ENCODE results near the gene PTN. TPM values are rescaled to one million over a fixed set of nuclear protein-coding genes. Genes with fewer than 3 reads are reported as not detected.

The PTN gene
- total and polyA plus RNA-seq, 2 donors, result 19.3 to 20.6 TPM

- 90% methylated on average over 4 of the region's 4 CpGs for WGBS
- Histone ChIP-seq H3K4me3 (ENCODE audit: low read length in 2 of 2) (no peak overlapping the region), H3K27ac (ENCODE audit: low read depth in 1 of 2, low read length in 1 of 2) (no peak overlapping the region), H3K9me3 (ENCODE audit: control insufficient read depth in 2 of 2, insufficient read depth in 1 of 2, low read length in 1 of 2) (no peaks in the 10 kb centered on the region), H3K4me1 (ENCODE audit: control insufficient read depth in 2 of 2, insufficient read depth in 2 of 2, low read length in 2 of 2) (no peaks in the 10 kb centered on the region), H3K36me3 (ENCODE audit: control insufficient read depth in 2 of 2, insufficient read depth in 2 of 2, low read length in 1 of 2) (no peaks in the 10 kb centered on the region), H3K27me3 (ENCODE audit: control insufficient read depth in 2 of 2, insufficient read depth in 1 of 2, low read length in 1 of 2) (no peaks in the 10 kb centered on the region)
- no peak for DNase-seq (ENCODE audit: low read depth in 6 of 9, low spot score in 9 of 9)
Measured at GRCh38 chr7:137335814-137336213, 7.7 kb downstream of the PTN start.

- no peak overlapping the region for H3K4me3 ChIP-seq (ENCODE audit: low read length in 2 of 2)
- H3K27me3 ChIP-seq (ENCODE audit: control insufficient read depth in 2 of 2, insufficient read depth in 1 of 2, low read length in 1 of 2), result no peaks in the 10 kb centered on the region
- WGBS, result 84% methylated on average over 8 of the region's 8 CpGs
- H3K36me3 ChIP-seq (ENCODE audit: control insufficient read depth in 2 of 2, insufficient read depth in 2 of 2, low read length in 1 of 2), result no peaks in the 10 kb centered on the region
- no peak overlapping the region for H3K27ac ChIP-seq (ENCODE audit: low read depth in 1 of 2, low read length in 1 of 2)
- DNase-seq (ENCODE audit: low read depth in 6 of 9, low spot score in 9 of 9), result no peak
- no peaks in the 10 kb centered on the region for H3K9me3 ChIP-seq (ENCODE audit: control insufficient read depth in 2 of 2, insufficient read depth in 1 of 2, low read length in 1 of 2)
- H3K4me1 ChIP-seq (ENCODE audit: control insufficient read depth in 2 of 2, insufficient read depth in 2 of 2, low read length in 2 of 2), result no peaks in the 10 kb centered on the region
Measured at GRCh38 chr7:137331378-137331777, 12.2 kb downstream of the PTN start.

GRCh38 chr7:137329411-137329810, 14.1 kb downstream of the PTN start:
- DNase-seq (ENCODE audit: low read depth in 6 of 9, low spot score in 9 of 9), result no peak
- Histone ChIP-seq H3K27me3 (ENCODE audit: control insufficient read depth in 2 of 2, insufficient read depth in 1 of 2, low read length in 1 of 2) (no peaks in the 10 kb centered on the region), H3K4me3 (ENCODE audit: low read length in 2 of 2) (no peak overlapping the region), H3K36me3 (ENCODE audit: control insufficient read depth in 2 of 2, insufficient read depth in 2 of 2, low read length in 1 of 2) (no peaks in the 10 kb centered on the region), H3K4me1 (ENCODE audit: control insufficient read depth in 2 of 2, insufficient read depth in 2 of 2, low read length in 2 of 2) (no peaks in the 10 kb centered on the region), H3K9me3 (ENCODE audit: control insufficient read depth in 2 of 2, insufficient read depth in 1 of 2, low read length in 1 of 2) (no peaks in the 10 kb centered on the region), H3K27ac (ENCODE audit: low read depth in 1 of 2, low read length in 1 of 2) (no peak overlapping the region)
- WGBS, result 96% methylated on average over 1 of the region's 1 CpG

- DNase-seq (ENCODE audit: low read depth in 6 of 9, low spot score in 9 of 9), result no peak
- Histone ChIP-seq H3K36me3 (ENCODE audit: control insufficient read depth in 2 of 2, insufficient read depth in 2 of 2, low read length in 1 of 2) (no peaks in the 10 kb centered on the region), H3K4me1 (ENCODE audit: control insufficient read depth in 2 of 2, insufficient read depth in 2 of 2, low read length in 2 of 2) (no peaks in the 10 kb centered on the region), H3K27ac (ENCODE audit: low read depth in 1 of 2, low read length in 1 of 2) (no peak overlapping the region), H3K9me3 (ENCODE audit: control insufficient read depth in 2 of 2, insufficient read depth in 1 of 2, low read length in 1 of 2) (no peaks in the 10 kb centered on the region), H3K4me3 (ENCODE audit: low read length in 2 of 2) (no peak overlapping the region), H3K27me3 (ENCODE audit: control insufficient read depth in 2 of 2, insufficient read depth in 1 of 2, low read length in 1 of 2) (no peaks in the 10 kb centered on the region)
- WGBS, result 74% methylated on average over 5 of the region's 5 CpGs
Measured at GRCh38 chr7:137328373-137329120, 15.0 kb downstream of the PTN start.

GRCh38 chr7:137325927-137326326, 17.6 kb downstream of the PTN start:
- Histone ChIP-seq H3K27ac (ENCODE audit: low read depth in 1 of 2, low read length in 1 of 2) (no peak overlapping the region), H3K36me3 (ENCODE audit: control insufficient read depth in 2 of 2, insufficient read depth in 2 of 2, low read length in 1 of 2) (no peaks in the 10 kb centered on the region), H3K9me3 (ENCODE audit: control insufficient read depth in 2 of 2, insufficient read depth in 1 of 2, low read length in 1 of 2) (no peaks in the 10 kb centered on the region), H3K27me3 (ENCODE audit: control insufficient read depth in 2 of 2, insufficient read depth in 1 of 2, low read length in 1 of 2) (no peaks in the 10 kb centered on the region), H3K4me1 (ENCODE audit: control insufficient read depth in 2 of 2, insufficient read depth in 2 of 2, low read length in 2 of 2) (no peaks in the 10 kb centered on the region), H3K4me3 (ENCODE audit: low read length in 2 of 2) (no peak overlapping the region)
- WGBS, result 60% methylated on average over 2 of the region's 2 CpGs
- no peak for DNase-seq (ENCODE audit: low read depth in 6 of 9, low spot score in 9 of 9)

GRCh38 chr7:137324796-137325696, 18.5 kb downstream of the PTN start:
- no peaks in the 10 kb centered on the region for H3K4me1 ChIP-seq (ENCODE audit: control insufficient read depth in 2 of 2, insufficient read depth in 2 of 2, low read length in 2 of 2)
- no peak overlapping the region for H3K4me3 ChIP-seq (ENCODE audit: low read length in 2 of 2)
- no peaks in the 10 kb centered on the region for H3K36me3 ChIP-seq (ENCODE audit: control insufficient read depth in 2 of 2, insufficient read depth in 2 of 2, low read length in 1 of 2)

GRCh38 chr7:137316648-137317353, 26.7 kb downstream of the PTN start:
- Histone ChIP-seq H3K4me1 (ENCODE audit: control insufficient read depth in 2 of 2, insufficient read depth in 2 of 2, low read length in 2 of 2) (no peaks in the 10 kb centered on the region), H3K36me3 (ENCODE audit: control insufficient read depth in 2 of 2, insufficient read depth in 2 of 2, low read length in 1 of 2) (no peaks in the 10 kb centered on the region), H3K27ac (ENCODE audit: low read depth in 1 of 2, low read length in 1 of 2) (no peak overlapping the region), H3K27me3 (ENCODE audit: control insufficient read depth in 2 of 2, insufficient read depth in 1 of 2, low read length in 1 of 2) (no peaks in the 10 kb centered on the region), H3K9me3 (ENCODE audit: control insufficient read depth in 2 of 2, insufficient read depth in 1 of 2, low read length in 1 of 2) (no peaks in the 10 kb centered on the region), H3K4me3 (ENCODE audit: low read length in 2 of 2) (no peak overlapping the region)
- 87% methylated on average over 9 of the region's 9 CpGs for WGBS
- no peak for DNase-seq (ENCODE audit: low read depth in 6 of 9, low spot score in 9 of 9)

More at GRCh38 chr7:137324796-137325696, 18.5 kb downstream of the PTN start:
- H3K27ac ChIP-seq (ENCODE audit: low read depth in 1 of 2, low read length in 1 of 2), result no peak overlapping the region
- DNase-seq (ENCODE audit: low read depth in 6 of 9, low spot score in 9 of 9), result no peak
- H3K27me3 ChIP-seq (ENCODE audit: control insufficient read depth in 2 of 2, insufficient read depth in 1 of 2, low read length in 1 of 2), result no peaks in the 10 kb centered on the region
- no peaks in the 10 kb centered on the region for H3K9me3 ChIP-seq (ENCODE audit: control insufficient read depth in 2 of 2, insufficient read depth in 1 of 2, low read length in 1 of 2)

GRCh38 chr7:137313201-137313600, 30.3 kb downstream of the PTN start:
- H3K27ac ChIP-seq (ENCODE audit: low read depth in 1 of 2, low read length in 1 of 2), result no peak overlapping the region
- DNase-seq (ENCODE audit: low read depth in 6 of 9, low spot score in 9 of 9), result no peak
- H3K27me3 ChIP-seq (ENCODE audit: control insufficient read depth in 2 of 2, insufficient read depth in 1 of 2, low read length in 1 of 2), result no peaks in the 10 kb centered on the region
- H3K9me3 ChIP-seq (ENCODE audit: control insufficient read depth in 2 of 2, insufficient read depth in 1 of 2, low read length in 1 of 2), result no peaks in the 10 kb centered on the region
- no peak overlapping the region for H3K4me3 ChIP-seq (ENCODE audit: low read length in 2 of 2)
- H3K4me1 ChIP-seq (ENCODE audit: control insufficient read depth in 2 of 2, insufficient read depth in 2 of 2, low read length in 2 of 2), result no peaks in the 10 kb centered on the region
- WGBS, result 90% methylated on average over 4 of the region's 4 CpGs
- H3K36me3 ChIP-seq (ENCODE audit: control insufficient read depth in 2 of 2, insufficient read depth in 2 of 2, low read length in 1 of 2), result no peaks in the 10 kb centered on the region

GRCh38 chr7:137306748-137307147, 36.8 kb downstream of the PTN start:
- Histone ChIP-seq H3K4me1 (ENCODE audit: control insufficient read depth in 2 of 2, insufficient read depth in 2 of 2, low read length in 2 of 2) (no peaks in the 10 kb centered on the region), H3K36me3 (ENCODE audit: control insufficient read depth in 2 of 2, insufficient read depth in 2 of 2, low read length in 1 of 2) (no peaks in the 10 kb centered on the region), H3K9me3 (ENCODE audit: control insufficient read depth in 2 of 2, insufficient read depth in 1 of 2, low read length in 1 of 2) (no peaks in the 10 kb centered on the region), H3K27me3 (ENCODE audit: control insufficient read depth in 2 of 2, insufficient read depth in 1 of 2, low read length in 1 of 2) (no peaks in the 10 kb centered on the region), H3K4me3 (ENCODE audit: low read length in 2 of 2) (no peak overlapping the region), H3K27ac (ENCODE audit: low read depth in 1 of 2, low read length in 1 of 2) (no peak overlapping the region)
- WGBS, result 88% methylated on average over 4 of the region's 4 CpGs
- DNase-seq (ENCODE audit: low read depth in 6 of 9, low spot score in 9 of 9), result no peak
